Measurements from ENCODE around the gene WDR1.

WDR1 gene

GRCh38 chr4:10066670-10067651 lies 49.6 kb downstream of the WDR1 start:
- Histone ChIP-seq H3K36me3 (ENCODE audit: control insufficient read depth in 1 of 2, insufficient read depth in 2 of 2, low read length in 2 of 2) (peaks cover 4 to 14% of the 10 kb centered on the region in 2 donors), H3K4me1 (ENCODE audit: control insufficient read depth in 1 of 2, insufficient read depth in 2 of 2, low read length in 2 of 2) (no peaks in the 10 kb centered on the region), H3K27ac (ENCODE audit: low read depth, low read length) (no peak overlapping the region), H3K4me3 (ENCODE audit: low read depth in 1 of 2, low read length in 2 of 2) (no peak overlapping the region), H3K27me3 (ENCODE audit: control insufficient read depth in 1 of 2, insufficient read depth in 2 of 2, low read length in 2 of 2) (no peaks in the 10 kb centered on the region), H3K9me3 (ENCODE audit: control insufficient read depth in 1 of 2, low read length in 2 of 2) (no peaks in the 10 kb centered on the region), H3K9ac (ENCODE audit: low read depth in 1 of 2, low read length in 2 of 2) (no peak overlapping the region)

- H3K36me3 ChIP-seq (ENCODE audit: control insufficient read depth in 1 of 2, insufficient read depth in 2 of 2, low read length in 2 of 2): peaks cover 4 to 14% of the 10 kb centered on the region in 2 donors
Observed at GRCh38 chr4:10066206-10066605, 50.4 kb downstream of the WDR1 start.

GRCh38 chr4:10063544-10064300 lies 52.9 kb downstream of the WDR1 start:
- Histone ChIP-seq H3K9ac (ENCODE audit: low read depth in 1 of 2, low read length in 2 of 2) (no peak overlapping the region), H3K9me3 (ENCODE audit: control insufficient read depth in 1 of 2, low read length in 2 of 2) (no peaks in the 10 kb centered on the region), H3K36me3 (ENCODE audit: control insufficient read depth in 1 of 2, insufficient read depth in 2 of 2, low read length in 2 of 2) (peaks cover 0 to 7% of the 10 kb centered on the region in 2 donors), H3K4me3 (ENCODE audit: low read depth in 1 of 2, low read length in 2 of 2) (no peak overlapping the region), H3K27me3 (ENCODE audit: control insufficient read depth in 1 of 2, insufficient read depth in 2 of 2, low read length in 2 of 2) (no peaks in the 10 kb centered on the region), H3K27ac (ENCODE audit: low read depth, low read length) (no peak overlapping the region), H3K4me1 (ENCODE audit: control insufficient read depth in 1 of 2, insufficient read depth in 2 of 2, low read length in 2 of 2) (no peaks in the 10 kb centered on the region)

More at GRCh38 chr4:10066206-10066605, 50.4 kb downstream of the WDR1 start:
- H3K27me3 ChIP-seq (ENCODE audit: control insufficient read depth in 1 of 2, insufficient read depth in 2 of 2, low read length in 2 of 2): no peaks in the 10 kb centered on the region
- no peaks in the 10 kb centered on the region for H3K9me3 ChIP-seq (ENCODE audit: control insufficient read depth in 1 of 2, low read length in 2 of 2)
- no peak overlapping the region for H3K27ac ChIP-seq (ENCODE audit: low read depth, low read length)
- H3K4me3 ChIP-seq (ENCODE audit: low read depth in 1 of 2, low read length in 2 of 2): no peak overlapping the region
- H3K4me1 ChIP-seq (ENCODE audit: control insufficient read depth in 1 of 2, insufficient read depth in 2 of 2, low read length in 2 of 2): no peaks in the 10 kb centered on the region
- H3K9ac ChIP-seq (ENCODE audit: low read depth in 1 of 2, low read length in 2 of 2): no peak overlapping the region

- no peaks in the 10 kb centered on the region for H3K27me3 ChIP-seq (ENCODE audit: control insufficient read depth in 1 of 2, insufficient read depth in 2 of 2, low read length in 2 of 2)
Observed at GRCh38 chr4:10061650-10062415, 54.8 kb downstream of the WDR1 start.

GRCh38 chr4:10058371-10058770 lies 58.2 kb downstream of the WDR1 start:
- H3K9me3 ChIP-seq (ENCODE audit: control insufficient read depth in 1 of 2, low read length in 2 of 2): no peaks in the 10 kb centered on the region
- no peak overlapping the region for H3K9ac ChIP-seq (ENCODE audit: low read depth in 1 of 2, low read length in 2 of 2)
- no peak overlapping the region for H3K4me3 ChIP-seq (ENCODE audit: low read depth in 1 of 2, low read length in 2 of 2)
- H3K27ac ChIP-seq (ENCODE audit: low read depth, low read length): no peak overlapping the region
- no peaks in the 10 kb centered on the region for H3K27me3 ChIP-seq (ENCODE audit: control insufficient read depth in 1 of 2, insufficient read depth in 2 of 2, low read length in 2 of 2)
- H3K4me1 ChIP-seq (ENCODE audit: control insufficient read depth in 1 of 2, insufficient read depth in 2 of 2, low read length in 2 of 2): no peaks in the 10 kb centered on the region
- no peaks in the 10 kb centered on the region for H3K36me3 ChIP-seq (ENCODE audit: control insufficient read depth in 1 of 2, insufficient read depth in 2 of 2, low read length in 2 of 2)

More at GRCh38 chr4:10061650-10062415, 54.8 kb downstream of the WDR1 start:
- H3K4me1 ChIP-seq (ENCODE audit: control insufficient read depth in 1 of 2, insufficient read depth in 2 of 2, low read length in 2 of 2): no peaks in the 10 kb centered on the region
- peaks cover 0 to under 1% of the 10 kb centered on the region in 2 donors for H3K36me3 ChIP-seq (ENCODE audit: control insufficient read depth in 1 of 2, insufficient read depth in 2 of 2, low read length in 2 of 2)
- H3K4me3 ChIP-seq (ENCODE audit: low read depth in 1 of 2, low read length in 2 of 2): no peak overlapping the region
- H3K9ac ChIP-seq (ENCODE audit: low read depth in 1 of 2, low read length in 2 of 2): no peak overlapping the region
- H3K9me3 ChIP-seq (ENCODE audit: control insufficient read depth in 1 of 2, low read length in 2 of 2): no peaks in the 10 kb centered on the region
- H3K27ac ChIP-seq (ENCODE audit: low read depth, low read length): no peak overlapping the region

- Histone ChIP-seq H3K9ac (ENCODE audit: low read depth in 1 of 2, low read length in 2 of 2) (no peak overlapping the region), H3K36me3 (ENCODE audit: control insufficient read depth in 1 of 2, insufficient read depth in 2 of 2, low read length in 2 of 2) (no peaks in the 10 kb centered on the region), H3K27me3 (ENCODE audit: control insufficient read depth in 1 of 2, insufficient read depth in 2 of 2, low read length in 2 of 2) (no peaks in the 10 kb centered on the region), H3K9me3 (ENCODE audit: control insufficient read depth in 1 of 2, low read length in 2 of 2) (no peaks in the 10 kb centered on the region), H3K4me1 (ENCODE audit: control insufficient read depth in 1 of 2, insufficient read depth in 2 of 2, low read length in 2 of 2) (no peaks in the 10 kb centered on the region), H3K4me3 (ENCODE audit: low read depth in 1 of 2, low read length in 2 of 2) (no peak overlapping the region), H3K27ac (ENCODE audit: low read depth, low read length) (no peak overlapping the region)
Observed at GRCh38 chr4:10057023-10057395, 59.6 kb downstream of the WDR1 start.

- H3K27me3 ChIP-seq (ENCODE audit: control insufficient read depth in 1 of 2, insufficient read depth in 2 of 2, low read length in 2 of 2): no peaks in the 10 kb centered on the region
- no peak overlapping the region for H3K27ac ChIP-seq (ENCODE audit: low read depth, low read length)
- no peak overlapping the region for H3K9ac ChIP-seq (ENCODE audit: low read depth in 1 of 2, low read length in 2 of 2)
- no peaks in the 10 kb centered on the region for H3K36me3 ChIP-seq (ENCODE audit: control insufficient read depth in 1 of 2, insufficient read depth in 2 of 2, low read length in 2 of 2)
- H3K9me3 ChIP-seq (ENCODE audit: control insufficient read depth in 1 of 2, low read length in 2 of 2): no peaks in the 10 kb centered on the region
- no peak overlapping the region for H3K4me3 ChIP-seq (ENCODE audit: low read depth in 1 of 2, low read length in 2 of 2)
- H3K4me1 ChIP-seq (ENCODE audit: control insufficient read depth in 1 of 2, insufficient read depth in 2 of 2, low read length in 2 of 2): no peaks in the 10 kb centered on the region
Observed at GRCh38 chr4:10056334-10057022, 60.1 kb downstream of the WDR1 start.

GRCh38 chr4:10055871-10056270 lies 60.7 kb downstream of the WDR1 start:
- Histone ChIP-seq H3K9me3 (ENCODE audit: control insufficient read depth in 1 of 2, low read length in 2 of 2) (no peaks in the 10 kb centered on the region), H3K27ac (ENCODE audit: low read depth, low read length) (no peak overlapping the region), H3K4me1 (ENCODE audit: control insufficient read depth in 1 of 2, insufficient read depth in 2 of 2, low read length in 2 of 2) (no peaks in the 10 kb centered on the region), H3K4me3 (ENCODE audit: low read depth in 1 of 2, low read length in 2 of 2) (no peak overlapping the region), H3K36me3 (ENCODE audit: control insufficient read depth in 1 of 2, insufficient read depth in 2 of 2, low read length in 2 of 2) (no peaks in the 10 kb centered on the region), H3K27me3 (ENCODE audit: control insufficient read depth in 1 of 2, insufficient read depth in 2 of 2, low read length in 2 of 2) (no peaks in the 10 kb centered on the region), H3K9ac (ENCODE audit: low read depth in 1 of 2, low read length in 2 of 2) (no peak overlapping the region)

GRCh38 chr4:10054571-10055041 lies 62.0 kb downstream of the WDR1 start:
- H3K27ac ChIP-seq (ENCODE audit: low read depth, low read length): no peak overlapping the region
- H3K4me1 ChIP-seq (ENCODE audit: control insufficient read depth in 1 of 2, insufficient read depth in 2 of 2, low read length in 2 of 2): no peaks in the 10 kb centered on the region
- H3K36me3 ChIP-seq (ENCODE audit: control insufficient read depth in 1 of 2, insufficient read depth in 2 of 2, low read length in 2 of 2): no peaks in the 10 kb centered on the region
- no peak overlapping the region for H3K9ac ChIP-seq (ENCODE audit: low read depth in 1 of 2, low read length in 2 of 2)
- H3K4me3 ChIP-seq (ENCODE audit: low read depth in 1 of 2, low read length in 2 of 2): no peak overlapping the region
- no peaks in the 10 kb centered on the region for H3K9me3 ChIP-seq (ENCODE audit: control insufficient read depth in 1 of 2, low read length in 2 of 2)
- no peaks in the 10 kb centered on the region for H3K27me3 ChIP-seq (ENCODE audit: control insufficient read depth in 1 of 2, insufficient read depth in 2 of 2, low read length in 2 of 2)
